Measurements from ENCODE around the gene WDR62.
A peak's percentile ranks its signal among the peaks of the same experiment; 100 is the strongest.
"Not testable (repeated sequence)": the region's sequence is repeated elsewhere in the genome, so short reads cannot be mapped to it uniquely, and the experiment has no call there.

The WDR62 gene

DNA sequence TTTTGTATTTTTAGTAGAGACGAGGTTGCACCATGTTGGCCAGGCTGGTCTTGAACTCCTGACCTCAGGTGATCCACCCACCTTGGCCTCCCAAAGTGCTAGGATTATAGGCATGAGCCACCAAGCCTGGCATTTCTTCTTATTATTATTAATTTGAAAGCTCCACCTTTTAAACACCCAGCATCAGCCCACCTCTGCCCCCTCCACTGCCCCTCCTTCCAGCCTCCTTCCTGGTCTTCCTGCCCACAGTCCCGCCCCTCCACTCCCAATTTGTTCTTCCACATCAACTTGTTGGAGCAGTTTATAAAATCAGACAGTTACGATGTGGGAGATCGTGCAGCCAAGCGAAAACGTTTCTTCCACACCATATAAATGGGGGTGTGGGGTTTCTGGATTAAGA, 14.2 kb upstream of the WDR62 start:
- DNase-seq (ENCODE audit: low read depth), result no peak

DNA sequence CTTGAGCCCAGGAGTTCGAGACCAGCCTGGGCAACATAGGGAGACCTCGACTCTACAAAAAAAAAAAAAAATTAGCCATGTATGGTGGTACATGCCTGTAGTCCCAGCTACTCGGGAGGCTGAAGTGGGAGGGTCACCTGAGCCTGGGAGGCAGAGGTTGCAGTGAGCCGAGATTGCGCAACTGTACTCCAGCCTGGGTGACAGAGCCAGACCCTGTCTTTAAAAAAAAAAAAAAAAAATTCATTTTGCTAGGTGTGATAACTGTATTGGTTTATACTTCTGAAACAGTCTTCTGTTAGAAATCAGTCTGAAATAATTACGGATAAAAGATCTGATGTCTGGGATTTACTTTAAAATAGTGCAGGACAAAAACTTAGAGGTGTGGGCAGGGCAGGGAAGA, 13.6 kb upstream of the WDR62 start:
- not testable (repeated sequence) for DNase-seq (ENCODE audit: low read depth)

DNA sequence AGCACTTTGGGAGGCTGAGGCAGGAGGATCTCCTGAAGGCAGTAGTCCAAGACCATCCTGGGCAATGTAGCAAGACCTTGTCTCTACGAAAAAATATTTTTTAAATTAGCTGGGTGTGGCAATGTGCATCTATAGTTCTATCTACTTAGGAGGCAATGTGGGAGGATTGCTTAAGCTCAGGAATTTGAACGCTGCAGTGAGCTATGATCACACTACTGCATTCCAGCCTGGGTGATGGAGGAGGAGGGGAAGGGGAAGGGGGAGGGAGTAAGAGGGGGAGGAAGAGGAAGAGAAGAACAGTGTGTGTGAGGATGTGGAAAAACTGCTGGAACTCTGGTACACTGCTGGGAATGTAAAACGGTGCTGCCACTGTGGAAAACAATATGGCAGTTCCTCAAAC, 12.9 kb upstream of the WDR62 start:
- DNase-seq (ENCODE audit: low read depth), result no peak

GRCh38 chr19:36043952-36044351, 10.7 kb upstream of the WDR62 start:
- DNase-seq (ENCODE audit: low read depth), result no peak

GRCh38 chr19:36046443-36047050, 8.2 kb upstream of the WDR62 start:
- DNase-seq (ENCODE audit: low read depth), result no peak

DNA sequence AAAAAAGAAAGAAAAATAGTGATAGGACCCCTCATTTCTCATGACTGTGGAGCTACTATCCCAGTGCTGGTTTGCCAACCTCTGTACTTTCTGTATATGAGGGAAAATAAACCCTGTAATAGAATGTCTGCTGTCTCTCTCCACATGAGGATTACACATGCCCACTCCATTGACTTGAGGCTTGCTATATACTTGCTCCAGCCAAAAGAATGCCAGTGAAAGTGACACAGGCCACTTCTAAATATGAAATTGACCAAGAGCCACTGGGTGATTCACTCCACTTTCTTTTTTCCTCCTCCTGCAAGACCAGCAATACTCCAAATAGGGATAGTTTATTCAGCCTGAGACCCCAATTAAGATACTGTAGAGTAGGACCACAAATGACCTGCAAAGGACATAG, 6.9 kb upstream of the WDR62 start:
- DNase-seq (ENCODE audit: low read depth), result no peak

GRCh38 chr19:36049080-36049698, 5.5 kb upstream of the WDR62 start:
- no peak for DNase-seq (ENCODE audit: low read depth)

DNA sequence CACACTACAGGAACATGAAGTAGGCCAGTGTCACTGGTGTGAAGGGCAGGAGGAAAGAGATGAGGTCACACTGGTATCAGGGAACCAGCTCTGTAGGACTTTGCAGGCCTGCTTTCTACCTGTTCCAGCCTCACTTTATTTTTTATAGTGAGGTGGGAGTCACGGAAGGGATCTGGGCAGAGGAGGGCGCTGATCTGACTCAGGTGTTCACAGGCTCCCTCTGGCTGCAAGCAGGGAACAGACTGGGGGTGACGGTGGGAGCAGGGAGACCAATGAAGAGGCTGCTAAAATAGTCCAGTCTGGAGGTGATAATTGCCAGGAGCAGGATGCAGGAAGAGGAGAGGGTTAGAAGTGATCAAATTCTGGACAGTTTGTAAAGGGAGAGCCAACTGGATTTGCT, 3.5 kb upstream of the WDR62 start:
- DNase-seq (ENCODE audit: low read depth), result no peak

GRCh38 chr19:36051637-36052036, 3.1 kb upstream of the WDR62 start:
- DNase-seq (ENCODE audit: low read depth), result no peak

GRCh38 chr19:36054119-36054732, 471 bp upstream of the WDR62 start, which contains the start of gene THAP8:
Gene THAP8 (minus strand): TSS chr19:36054285. CDS start chr19:36054217, 68 bp downstream.
- DNase-seq (ENCODE audit: low read depth), result peak; percentile 100

- DNase-seq (ENCODE audit: low read depth), result no peak
These were observed 3.9 kb downstream of the WDR62 start for GRCh38 chr19:36058481-36059179.

- no peak for DNase-seq (ENCODE audit: low read depth)
These were observed 4.6 kb downstream of the WDR62 start for GRCh38 chr19:36059180-36059910.

GRCh38 chr19:36060430-36060829, 5.7 kb downstream of the WDR62 start:
- no peak for DNase-seq (ENCODE audit: low read depth)

DNA sequence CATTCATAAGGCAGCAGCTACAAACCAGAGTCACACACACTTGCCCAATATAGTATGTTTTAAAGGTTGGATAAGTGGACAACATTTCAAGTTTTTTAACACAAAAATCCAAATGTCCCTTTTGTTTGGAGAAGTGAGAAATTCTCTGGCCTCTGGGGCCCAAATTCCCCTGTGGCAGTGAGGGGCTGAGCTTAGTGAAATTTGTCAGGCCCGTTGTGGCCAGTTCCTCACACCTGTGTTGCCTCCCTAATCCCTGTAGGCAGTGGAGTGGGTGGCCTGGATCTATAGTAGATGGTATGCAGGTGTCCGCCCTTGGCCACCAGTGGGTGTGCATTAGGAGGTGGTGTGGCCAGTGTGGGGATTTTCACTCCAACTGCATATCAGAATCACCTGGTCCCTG, 6.7 kb downstream of the WDR62 start:
- no peak for DNase-seq (ENCODE audit: low read depth)

GRCh38 chr19:36064826-36065225, 10.1 kb downstream of the WDR62 start:
- DNase-seq (ENCODE audit: low read depth), result no peak

DNA sequence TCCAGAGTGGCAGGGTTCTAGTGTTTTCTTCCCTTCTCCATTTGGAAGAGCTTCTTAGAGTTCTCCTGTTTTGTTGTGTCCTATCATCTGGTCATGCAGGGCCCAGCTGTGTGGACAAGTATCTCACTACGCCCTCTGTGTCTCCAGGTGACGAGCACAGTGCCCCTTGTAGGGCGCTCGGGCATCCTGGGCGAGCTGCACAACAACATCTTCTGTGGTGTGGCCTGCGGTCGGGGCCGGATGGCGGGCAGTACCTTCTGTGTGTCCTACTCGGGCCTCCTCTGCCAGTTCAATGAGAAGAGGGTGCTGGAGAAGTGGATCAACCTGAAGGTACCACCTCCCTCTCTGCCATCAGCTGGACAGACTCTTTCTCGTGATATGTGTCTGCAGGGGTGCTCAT, 13.0 kb downstream of the WDR62 start:
- no peak for DNase-seq (ENCODE audit: low read depth)

GRCh38 chr19:36068810-36069499, 14.3 kb downstream of the WDR62 start:
- not testable (repeated sequence) for DNase-seq (ENCODE audit: low read depth)

DNA sequence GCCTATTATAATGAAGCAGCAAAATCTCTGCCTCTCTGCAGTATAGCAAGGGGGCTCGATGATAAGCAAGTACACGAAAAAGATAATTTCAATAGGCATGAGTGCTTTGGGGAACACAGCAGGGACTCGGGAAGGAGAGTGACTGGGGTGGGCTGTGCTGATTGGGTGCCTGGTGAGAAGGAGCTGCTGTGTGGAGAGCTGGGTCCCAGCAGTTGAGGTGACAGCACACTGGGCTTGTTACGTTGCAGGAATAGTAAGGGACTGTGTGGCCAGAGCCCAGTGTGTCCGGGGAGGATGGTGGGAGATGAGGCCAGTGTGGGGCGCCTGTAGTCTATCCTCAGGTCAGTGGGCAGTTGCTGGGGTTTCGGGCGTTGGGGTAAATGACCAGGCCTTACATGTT, 17.4 kb downstream of the WDR62 start:
- DNase-seq (ENCODE audit: low read depth), result no peak

- no peak for DNase-seq (ENCODE audit: low read depth)
These were observed 18.6 kb downstream of the WDR62 start for GRCh38 chr19:36073121-36073876.

DNA sequence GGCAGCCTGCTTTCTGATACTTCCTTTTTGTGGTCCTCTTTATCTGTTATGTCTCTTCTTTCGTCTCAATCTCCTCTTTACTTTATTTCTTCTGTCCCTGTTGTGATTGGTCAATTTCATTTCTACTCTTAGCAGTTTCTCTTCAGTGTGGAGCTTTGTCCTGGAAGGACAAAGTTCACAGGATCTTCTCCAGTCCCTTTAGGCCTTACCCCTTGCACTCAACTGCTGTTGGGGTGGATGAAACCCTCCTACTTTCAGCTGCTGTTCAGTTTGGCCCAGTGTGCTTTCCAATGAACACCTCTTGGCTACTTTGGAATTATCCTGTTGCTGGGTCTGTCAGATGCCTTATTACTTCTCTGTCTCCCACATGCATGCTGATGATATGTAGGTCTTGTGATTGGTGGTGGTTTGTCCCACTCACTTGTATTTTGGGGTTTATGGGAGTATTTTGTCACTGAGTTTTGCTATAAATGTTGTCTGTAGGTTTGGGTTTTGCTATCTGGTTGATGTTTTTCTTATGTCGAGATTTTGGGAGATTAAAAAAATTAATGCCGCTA, 24.8 kb downstream of the WDR62 start:
- DNase-seq (ENCODE audit: low read depth), result no peak

DNA sequence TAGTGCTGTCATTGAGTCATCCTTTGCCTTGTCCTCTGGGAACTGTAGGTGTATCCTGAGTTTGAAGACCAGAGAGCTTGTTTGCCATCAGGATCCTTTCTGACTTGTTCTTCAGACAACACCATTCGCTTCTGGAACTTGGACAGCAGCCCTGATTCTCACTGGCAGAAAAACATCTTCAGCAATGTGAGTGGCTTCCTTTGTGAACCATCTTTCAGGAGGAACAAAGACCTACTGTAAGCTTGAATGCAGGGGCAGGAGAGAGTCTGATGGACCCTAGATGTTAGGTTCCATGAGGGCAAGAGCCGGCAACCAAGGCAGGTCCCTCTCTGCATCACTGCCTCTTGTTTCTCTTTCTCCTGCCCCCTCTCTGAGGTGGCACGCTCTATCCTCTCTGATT, 26.7 kb downstream of the WDR62 start:
- no peak for DNase-seq (ENCODE audit: low read depth)

Measured in stimulated activated CD8-positive, alpha-beta memory T cell treated with anti-CD3 and anti-CD28 coated beads, Interleukin-12 subunit alpha, Interleukin-12 subunit beta, amount 100 ng/mL, for 4 hours (primary cell).